Fibroblast of pulmonary artery (primary cell): ENCODE data around the gene FXYD1.

ENCODE experiments used
- DNase-seq: peaks from one replicate; pipeline ENCODE4 v3.0.0-alpha.2; 2010; ENCODE audit warnings: low read depth
- H3K4me3 ChIP-seq: replicated peaks from 2 replicates; pipeline ENCODE4 v1.5.1; 2011; ENCODE audit warnings: low read depth, mild to moderate bottlenecking, control low read depth, low read length, moderate library complexity
- TF ChIP-seq, protein P1 (sequence below): IDR thresholded peaks from 2 replicates; pipeline ENCODE4 v1.5.1; 2011; ENCODE audit warnings: mild to moderate bottlenecking, control low read depth, low read length, inconsistent platforms; ENCODE audit errors: missing control alignments

FXYD1 gene

DNA sequence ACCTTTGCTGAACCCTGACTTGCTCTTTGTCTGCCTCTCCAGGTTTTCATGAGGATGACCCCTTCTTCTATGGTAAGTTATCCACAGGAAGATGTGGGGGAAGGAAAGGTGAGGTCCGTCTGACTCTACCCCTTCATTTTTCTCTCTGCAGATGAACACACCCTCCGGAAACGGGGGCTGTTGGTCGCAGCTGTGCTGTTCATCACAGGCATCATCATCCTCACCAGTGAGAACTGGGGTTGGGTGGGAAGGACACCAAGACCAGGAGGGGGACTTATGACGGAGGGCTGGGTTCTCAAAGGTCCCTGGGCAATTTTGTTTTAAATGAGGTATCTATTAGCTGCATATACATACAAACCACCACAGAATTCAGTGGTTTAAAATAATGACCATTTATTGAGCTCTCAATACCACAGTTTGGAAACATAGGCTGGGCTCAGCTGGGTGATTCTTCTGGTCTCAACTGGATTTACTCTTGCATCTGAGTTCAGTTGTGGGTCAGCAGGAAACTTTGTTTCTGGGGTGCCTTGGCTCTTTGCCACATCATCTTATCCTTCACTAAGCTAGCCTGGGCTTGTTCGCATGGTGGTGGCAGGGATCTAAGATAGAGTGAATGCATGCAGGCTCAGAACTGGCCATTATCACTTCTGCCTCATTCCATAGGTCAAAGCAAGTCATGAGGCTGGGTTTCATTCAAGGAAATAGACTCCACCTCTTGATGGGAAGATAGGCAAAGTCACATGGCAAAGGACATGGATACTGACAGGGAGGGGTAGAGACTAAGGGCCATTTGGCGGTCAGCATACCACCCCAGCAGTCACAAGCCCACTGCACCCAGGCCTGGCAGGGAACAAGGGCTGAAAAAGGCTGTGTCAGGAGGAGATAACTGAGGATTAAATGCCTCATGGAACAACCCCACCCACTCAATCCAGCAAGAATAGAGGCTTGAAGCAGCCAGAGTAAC is 27.8 kb downstream of the FXYD1 start:
- TF ChIP-seq, protein P1, sequence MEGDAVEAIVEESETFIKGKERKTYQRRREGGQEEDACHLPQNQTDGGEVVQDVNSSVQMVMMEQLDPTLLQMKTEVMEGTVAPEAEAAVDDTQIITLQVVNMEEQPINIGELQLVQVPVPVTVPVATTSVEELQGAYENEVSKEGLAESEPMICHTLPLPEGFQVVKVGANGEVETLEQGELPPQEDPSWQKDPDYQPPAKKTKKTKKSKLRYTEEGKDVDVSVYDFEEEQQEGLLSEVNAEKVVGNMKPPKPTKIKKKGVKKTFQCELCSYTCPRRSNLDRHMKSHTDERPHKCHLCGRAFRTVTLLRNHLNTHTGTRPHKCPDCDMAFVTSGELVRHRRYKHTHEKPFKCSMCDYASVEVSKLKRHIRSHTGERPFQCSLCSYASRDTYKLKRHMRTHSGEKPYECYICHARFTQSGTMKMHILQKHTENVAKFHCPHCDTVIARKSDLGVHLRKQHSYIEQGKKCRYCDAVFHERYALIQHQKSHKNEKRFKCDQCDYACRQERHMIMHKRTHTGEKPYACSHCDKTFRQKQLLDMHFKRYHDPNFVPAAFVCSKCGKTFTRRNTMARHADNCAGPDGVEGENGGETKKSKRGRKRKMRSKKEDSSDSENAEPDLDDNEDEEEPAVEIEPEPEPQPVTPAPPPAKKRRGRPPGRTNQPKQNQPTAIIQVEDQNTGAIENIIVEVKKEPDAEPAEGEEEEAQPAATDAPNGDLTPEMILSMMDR: no peak
- no peak overlapping the region for H3K4me3 ChIP-seq
- no peak for DNase-seq

DNA sequence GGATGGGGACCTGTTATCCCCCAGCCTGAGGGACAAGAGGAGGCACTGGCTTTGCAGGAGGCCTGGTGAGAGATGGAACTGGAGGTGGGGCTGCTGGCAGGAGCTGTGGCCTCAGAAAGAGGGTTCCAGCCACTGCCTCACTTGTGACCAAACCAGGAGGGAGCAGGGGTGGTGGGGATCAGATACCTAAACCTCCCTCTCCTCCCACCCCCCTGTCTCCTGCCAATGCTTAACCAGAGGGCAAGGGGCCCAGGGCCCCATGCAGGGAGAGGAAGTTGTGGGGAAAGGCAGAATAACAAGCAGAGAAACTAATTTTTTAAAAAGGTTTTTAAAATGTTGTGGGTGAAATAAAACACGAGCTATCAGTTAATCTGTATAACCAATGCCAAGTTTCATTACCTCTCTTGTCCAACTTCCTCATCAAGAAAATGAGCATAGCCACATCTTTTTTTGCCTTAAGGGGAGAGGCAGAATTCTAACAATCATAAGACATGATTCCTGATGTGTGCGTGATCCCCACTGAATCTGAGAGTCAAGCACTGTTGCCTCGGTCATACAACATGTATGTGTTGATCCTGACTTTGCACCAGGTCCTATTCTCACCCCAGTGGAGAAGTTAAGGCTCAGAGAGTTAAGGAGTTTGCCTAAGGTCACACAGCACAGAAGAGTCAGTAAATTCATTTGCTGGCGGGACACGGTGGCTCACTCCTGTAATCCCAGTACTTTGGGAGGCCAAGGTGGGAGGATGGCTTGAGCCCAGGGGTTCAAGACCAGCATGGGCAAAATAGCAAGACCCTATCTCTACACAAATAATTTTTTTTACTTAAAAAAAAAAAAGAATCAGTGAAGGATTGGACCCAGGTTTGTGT is 28.9 kb downstream of the FXYD1 start:
- no peak for DNase-seq
- TF ChIP-seq, protein P1: no peak
- no peak overlapping the region for H3K4me3 ChIP-seq

DNA sequence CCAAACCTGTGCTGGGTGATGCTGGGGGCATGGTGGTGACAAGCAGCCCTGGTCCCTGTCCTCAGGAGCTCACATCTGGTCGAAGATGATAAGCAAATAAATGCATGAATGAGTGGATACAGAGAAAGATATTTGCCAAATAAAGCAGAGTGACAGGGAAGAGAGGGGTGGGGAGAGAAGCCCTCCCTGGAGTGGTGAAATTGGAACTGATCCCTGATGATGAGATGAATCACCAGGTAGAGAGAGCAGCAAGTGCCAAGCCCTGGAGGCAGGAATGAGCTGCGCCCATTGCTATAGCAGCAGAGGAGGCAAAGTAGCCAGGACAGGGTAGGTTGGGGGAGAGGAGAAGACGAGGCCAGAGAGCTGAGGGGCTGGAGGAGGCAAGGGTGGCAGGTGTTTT is 29.6 kb downstream of the FXYD1 start:
- TF ChIP-seq, protein P1: no peak
- no peak for DNase-seq
- no peak overlapping the region for H3K4me3 ChIP-seq

DNA sequence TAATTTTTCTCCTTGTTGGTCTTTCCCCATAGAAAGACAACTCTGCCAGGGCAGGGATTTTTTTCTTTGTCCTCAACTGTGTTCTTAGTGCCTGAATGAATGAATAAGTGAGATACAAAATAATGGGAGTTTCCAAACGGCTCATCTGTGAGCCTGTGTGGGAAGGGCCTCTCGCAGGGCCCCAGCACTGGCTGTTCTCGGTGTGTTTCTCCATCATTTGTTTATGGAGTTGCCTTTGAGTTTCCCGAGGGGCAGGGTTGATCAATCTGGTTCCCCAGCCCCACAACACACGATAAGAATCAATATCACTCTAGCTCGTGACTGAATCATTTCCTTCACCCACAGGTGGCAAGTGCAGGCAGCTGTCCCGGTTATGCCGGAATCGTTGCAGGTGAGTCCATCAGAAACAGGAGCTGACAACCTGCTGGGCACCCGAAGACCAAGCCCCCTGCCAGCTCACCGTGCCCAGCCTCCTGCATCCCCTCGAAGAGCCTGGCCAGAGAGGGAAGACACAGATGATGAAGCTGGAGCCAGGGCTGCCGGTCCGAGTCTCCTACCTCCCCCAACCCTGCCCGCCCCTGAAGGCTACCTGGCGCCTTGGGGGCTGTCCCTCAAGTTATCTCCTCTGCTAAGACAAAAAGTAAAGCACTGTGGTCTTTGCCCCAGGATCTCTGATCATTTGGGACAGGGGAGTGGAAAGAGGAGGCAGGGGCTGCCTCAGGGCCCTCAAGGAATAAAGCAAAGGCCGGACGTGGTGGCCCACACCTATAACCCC is 30.8 kb downstream of the FXYD1 start:
- TF ChIP-seq, protein P1: no peak
- DNase-seq: no peak
- H3K4me3 ChIP-seq: no peak overlapping the region

DNA sequence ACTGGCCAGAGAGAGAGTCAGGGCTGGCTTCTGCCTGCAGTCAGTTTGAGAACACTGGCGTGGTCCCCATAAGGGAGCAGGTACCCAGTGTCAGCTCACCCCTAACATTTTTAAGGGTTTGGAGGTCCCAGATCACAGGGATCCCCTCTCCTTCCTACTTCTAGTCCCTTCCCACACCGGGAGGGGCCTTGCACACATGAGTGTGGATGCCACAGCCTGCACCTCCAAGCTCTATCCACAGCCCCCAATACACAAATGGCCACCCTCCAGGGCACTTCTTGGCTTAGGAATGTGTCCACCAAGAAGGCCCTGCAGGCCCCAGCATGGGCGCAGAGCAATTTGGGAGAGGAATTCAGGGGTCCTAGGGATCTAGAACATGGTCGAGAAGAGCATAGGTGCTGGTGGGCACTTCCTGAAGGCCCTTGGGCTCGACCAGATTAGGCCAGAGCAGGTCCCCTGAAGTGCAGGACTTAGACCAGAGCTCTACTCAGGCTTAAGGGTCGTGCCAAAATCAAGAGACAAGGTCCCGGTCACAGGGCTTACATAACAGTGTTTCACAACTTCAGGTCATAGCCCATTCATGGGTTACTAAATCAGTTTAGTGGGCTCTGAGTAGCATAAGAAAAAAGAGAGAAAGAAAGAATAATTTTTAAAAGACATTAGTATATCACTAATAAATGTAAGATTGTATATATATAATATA is 31.9 kb downstream of the FXYD1 start:
- DNase-seq: peak; percentile 28
- TF ChIP-seq, protein P1: no peak
- no peak overlapping the region for H3K4me3 ChIP-seq

DNA sequence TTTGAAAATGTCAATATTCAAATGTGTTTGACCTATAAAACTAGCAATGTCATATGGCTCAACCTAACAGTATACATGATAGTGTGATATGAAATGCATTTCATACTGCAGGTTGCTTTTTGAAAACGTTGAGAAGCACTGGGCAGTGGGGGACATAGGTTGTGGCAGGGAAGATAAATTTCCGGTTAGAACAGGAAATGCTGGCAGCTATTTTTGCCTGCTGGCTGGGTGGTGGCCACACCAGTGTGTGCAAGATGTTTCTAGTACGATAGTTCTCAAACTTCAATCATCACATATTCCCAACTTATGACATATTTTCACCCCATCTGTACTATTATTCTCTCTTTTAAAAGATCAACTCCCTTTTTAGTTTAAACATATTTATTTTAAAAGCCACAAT is 33.1 kb downstream of the FXYD1 start:
- DNase-seq: no peak
- H3K4me3 ChIP-seq: no peak overlapping the region
- TF ChIP-seq, protein P1: no peak
